ENCODE results near the gene CEP131. TPM values are rescaled to one million over a fixed set of nuclear protein-coding genes. Genes with fewer than 3 reads are reported as not detected.
"Not testable (repeated sequence)": the region's sequence is repeated elsewhere in the genome, so short reads cannot be mapped to it uniquely, and the experiment has no call there.

The CEP131 gene
- total RNA-seq, 2 donors from 2014 or later = 4.9 to 5.7 TPM

GRCh38 chr17:81150377-81151077, 72.2 kb downstream of the CEP131 start:
- DNase-seq = no peak
- peak; percentile 23 to 55 for ATAC-seq
- intact Hi-C loops (cut with DNase I) = no loop called here

GRCh38 chr17:81148986-81149533, 73.7 kb downstream of the CEP131 start:
- intact Hi-C loops (cut with DNase I) = loop anchor here (5.0 to 10.0 kb wide), 2 partner anchors 53 to 56 kb away; no protein-coding TSS in a partner anchor
- DNase-seq (no peak), ATAC-seq (peak in 1 of 2 donors; percentile 24)

DNA sequence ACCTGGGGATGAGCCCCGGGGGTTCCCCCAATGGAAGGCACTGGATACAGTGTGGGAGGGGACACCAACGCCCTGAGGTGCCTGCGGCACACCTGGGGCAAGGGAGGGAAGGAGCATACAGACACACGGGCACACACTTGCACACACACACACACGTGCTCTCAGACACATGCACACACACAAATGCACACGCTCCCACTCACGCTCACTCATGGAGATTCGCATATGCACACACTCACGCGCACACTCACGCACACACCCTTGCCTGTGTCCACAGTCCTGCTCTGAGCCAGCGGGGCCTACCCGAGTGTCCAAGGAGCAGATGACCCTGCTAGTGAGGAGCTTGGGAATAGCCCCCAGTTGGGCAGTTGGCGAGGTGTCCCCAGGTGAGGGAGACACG, 74.2 kb downstream of the CEP131 start:
- no peak for DNase-seq
- intact Hi-C loops (cut with DNase I) = loop anchor here (5.0 to 10.0 kb wide), 2 partner anchors 54 to 56 kb away; no protein-coding TSS in a partner anchor

GRCh38 chr17:81147701-81148100, 75.1 kb downstream of the CEP131 start:
- no peak for DNase-seq
- ATAC-seq = no peak
- intact Hi-C loops (cut with DNase I) = loop anchor here (5.0 to 10.0 kb wide), 2 partner anchors 55 to 57 kb away; no protein-coding TSS in a partner anchor

More for the DNA sequence above, 74.2 kb downstream of the CEP131 start:
- ATAC-seq = no peak

- ATAC-seq, DNase-seq: not testable (repeated sequence)
- intact Hi-C loops (cut with DNase I) = loop anchor here (5.0 to 10.0 kb wide), 2 partner anchors 56 to 59 kb away; no protein-coding TSS in a partner anchor
These were observed 76.6 kb downstream of the CEP131 start for GRCh38 chr17:81146208-81146607.

- intact Hi-C loops (cut with DNase I) = loop anchor here (2.0 to 10.0 kb wide), 3 partner anchors 60 to 98 kb away; no protein-coding TSS in a partner anchor
- DNase-seq (no peak), ATAC-seq (no peak)
These were observed 78.4 kb downstream of the CEP131 start for GRCh38 chr17:81144423-81144781.

- no peak for DNase-seq
- intact Hi-C loops (cut with DNase I) = loop anchor here (2.0 to 10.0 kb wide), 3 partner anchors 61 to 99 kb away; no protein-coding TSS in a partner anchor
- ATAC-seq = no peak
These were observed 78.9 kb downstream of the CEP131 start for GRCh38 chr17:81143717-81144422.

DNA sequence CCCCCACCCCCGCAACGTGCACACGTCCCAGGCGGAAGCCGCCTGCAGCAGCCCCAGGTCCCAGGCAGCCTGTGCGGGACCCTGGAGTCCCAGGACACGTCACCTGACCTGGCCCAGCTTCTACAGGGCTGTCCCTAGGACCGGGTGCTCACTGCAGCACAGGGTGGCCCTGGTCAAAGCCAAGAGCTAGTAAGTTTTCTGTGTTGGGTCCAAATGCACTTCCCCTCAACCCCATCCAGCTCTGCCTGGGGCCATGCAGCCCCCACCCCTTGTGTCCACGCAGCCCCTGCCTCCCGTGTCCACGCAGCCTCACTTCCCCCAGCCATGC, 79.6 kb downstream of the CEP131 start:
- DNase-seq = no peak
- peak; percentile 14 to 16 for ATAC-seq
- intact Hi-C loops (cut with DNase I) = loop anchor here in 1 of 2 donors (5.0 to 10.0 kb wide), 2 partner anchors 62 to 99 kb away; no protein-coding TSS in a partner anchor

DNA sequence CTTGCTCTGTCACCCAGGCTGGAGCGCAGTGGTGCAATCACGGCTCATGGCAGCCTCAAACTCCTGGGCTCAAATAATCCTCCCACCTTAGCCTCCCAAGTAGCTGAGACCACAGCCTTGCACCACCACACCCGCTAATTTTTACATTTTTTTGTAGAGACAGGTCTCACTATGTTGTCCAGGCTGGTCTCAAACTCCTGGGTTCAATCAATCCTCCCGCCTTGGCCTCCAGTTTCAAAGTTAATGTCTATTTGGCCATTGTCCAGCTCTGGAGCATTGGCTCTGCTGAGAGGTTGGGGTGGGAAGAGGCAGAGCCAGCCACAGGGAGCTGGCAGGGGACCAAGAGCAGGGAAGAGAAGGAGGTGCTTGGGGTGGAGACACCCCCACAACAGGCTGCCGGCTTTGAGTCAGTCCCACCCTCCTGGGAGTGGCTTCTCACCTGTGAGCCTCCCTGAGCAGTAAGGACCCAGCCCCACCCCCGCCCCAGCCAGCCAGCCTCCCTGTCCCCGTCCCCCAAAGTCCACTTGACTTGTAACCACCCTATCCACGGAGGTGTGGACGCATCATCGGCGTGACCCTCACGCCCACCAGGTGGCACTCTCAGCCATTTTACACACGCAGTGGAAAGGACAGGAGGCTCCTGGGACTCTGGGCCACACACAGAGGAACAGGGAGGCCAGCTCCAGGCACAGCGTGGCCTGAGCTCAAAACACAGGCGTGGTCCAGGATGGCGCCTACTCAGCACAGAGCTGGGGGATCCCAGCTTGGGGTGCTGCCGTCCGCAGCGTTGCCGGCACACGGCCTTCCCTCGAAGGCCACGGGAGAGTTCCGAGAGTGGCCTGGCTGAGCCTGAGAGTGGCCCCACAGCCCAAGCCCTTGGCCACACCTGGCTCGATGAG, 80.2 kb downstream of the CEP131 start:
- ATAC-seq (peak; percentile 92 to 96), DNase-seq (peak; percentile 86)
- intact Hi-C loops (cut with DNase I) = loop anchor here in 1 of 2 donors (5.0 to 10.0 kb wide), 2 partner anchors 62 to 100 kb away; no protein-coding TSS in a partner anchor

DNA sequence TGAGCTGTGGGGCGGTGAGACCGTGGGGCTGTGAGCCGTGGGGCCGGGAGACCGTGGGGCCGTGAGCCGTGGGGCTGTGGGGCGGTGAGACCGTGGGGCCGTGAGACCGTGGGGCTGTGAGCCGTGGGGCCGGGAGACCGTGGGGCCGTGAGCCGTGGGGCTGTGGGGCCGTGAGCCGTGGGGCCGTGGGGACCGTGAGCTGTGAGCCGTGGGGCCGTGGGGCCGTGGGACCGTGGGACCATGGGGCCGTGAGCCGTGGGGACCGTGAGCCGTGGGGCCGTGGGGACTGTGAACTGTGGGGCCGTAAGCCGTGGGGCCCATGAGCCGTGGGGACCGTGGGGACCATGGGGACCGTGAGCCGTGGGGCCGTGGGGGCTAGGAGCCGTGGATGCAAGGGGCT, 82.1 kb downstream of the CEP131 start:
- no peak for ATAC-seq
- intact Hi-C loops (cut with DNase I) = loop anchor here in 1 of 2 donors (5.0 to 10.0 kb wide), 2 partner anchors 64 to 102 kb away; no protein-coding TSS in a partner anchor
- no peak for DNase-seq

DNA sequence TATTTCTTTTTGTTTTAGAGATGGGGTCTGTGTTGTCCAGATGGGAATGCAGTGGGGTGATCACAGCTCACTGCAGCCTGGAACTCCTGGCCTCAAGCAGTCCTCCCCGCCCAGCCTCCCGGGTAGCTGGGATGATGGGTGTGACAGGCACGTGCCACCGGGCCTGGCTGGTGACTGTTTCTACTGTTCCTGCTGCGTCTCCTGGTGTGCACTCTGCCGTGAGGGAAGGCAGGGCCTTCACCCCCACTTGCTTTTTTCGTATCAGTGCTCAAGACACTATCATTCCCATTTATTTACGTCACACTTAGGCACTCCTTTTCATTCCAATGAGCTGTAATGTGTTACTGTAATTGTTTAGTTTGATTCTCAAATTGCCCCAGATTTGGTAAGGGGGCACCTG, 82.7 kb downstream of the CEP131 start:
- ATAC-seq (no peak), DNase-seq (no peak)
- intact Hi-C loops (cut with DNase I) = loop anchor here in 1 of 2 donors (5.0 to 10.0 kb wide), 2 partner anchors 65 to 102 kb away; no protein-coding TSS in a partner anchor

Other genes with a start within 250 kb of the CEP131 start
- gene CHMP6, start 231.1 kb downstream of the CEP131 start, total RNA-seq = 10 to 100 TPM; 17.4 to 19.1 TPM
- gene BAIAP2, start 187.8 kb downstream of the CEP131 start, total RNA-seq = 10 to 100 TPM; 32.8 to 38.0 TPM
- not detected for gene PVALEF, start 57.5 kb downstream of the CEP131 start, total RNA-seq
- gene AATK, start 56.7 kb downstream of the CEP131 start, total RNA-seq = 10 to 100 TPM in 1 of 2 donors, 1 to 10 TPM in 1; 8.3 to 12.7 TPM
- 10 to 100 TPM; 12.7 to 14.0 TPM for gene TEPSIN, start 16.1 kb upstream of the CEP131 start, total RNA-seq
- 10 to 100 TPM; 60.2 to 66.5 TPM for gene NDUFAF8, start 16.4 kb upstream of the CEP131 start, total RNA-seq
- gene SLC38A10, start 72.3 kb upstream of the CEP131 start, total RNA-seq = 10 to 100 TPM; 46.4 to 54.0 TPM
- gene BAHCC1, start 172.5 kb upstream of the CEP131 start, total RNA-seq = 1 to 10 TPM; 8.3 to 9.9 TPM